B cell (primary cell): ENCODE results near the gene CDRT15.

Experiments
- CTCF ChIP-seq: fragments of 200-600 bp; IDR thresholded peaks from one replicate; pipeline ENCODE4 v1.8.0; 2022; ENCODE audit warnings: antibody characterized with exemption, mild to moderate bottlenecking
- EZH2 ChIP-seq: IDR thresholded peaks from 2 replicates; pipeline ENCODE4 v1.6.1; 2012; ENCODE audit warnings: borderline replicate concordance, low read depth, mild to moderate bottlenecking, moderate library complexity, low read length; ENCODE audit not compliant: insufficient read depth, poor library complexity, severe bottlenecking

- no peak for TF ChIP-seq EZH2
- no peak for TF ChIP-seq CTCF
Measured at GRCh38 chr17:14199601-14200000, 37.1 kb downstream of the CDRT15 start.
